Coronary artery (tissue), 2 donors: ENCODE data around the gene DES.

ENCODE experiments used
- DNase-seq: peaks from one replicate; pipeline ENCODE4 v3.0.0-alpha.2; 2017; ENCODE audit warnings: low spot score
- H3K27ac ChIP-seq, 2 donors: fragments of 200-600 bp; sonication (generic); one replicate each; pipeline ENCODE4 v1.5.1; 2016 to 2019
- H3K4me3 ChIP-seq: fragments of 200-600 bp; sonication (generic); 2 replicates; pipeline ENCODE4 v1.5.1; 2016; ENCODE audit warnings: mild to moderate bottlenecking, moderate library complexity
- TF ChIP-seq, protein P1 (sequence below): fragments of 200-600 bp; sonication (generic); IDR thresholded peaks from one replicate; pipeline ENCODE4 v1.5.1; 2019; ENCODE audit warnings: antibody characterized with exemption

DES gene

GRCh38 chr2:219469186-219469724, 51.1 kb downstream of the DES start:
- TF ChIP-seq, protein P1, sequence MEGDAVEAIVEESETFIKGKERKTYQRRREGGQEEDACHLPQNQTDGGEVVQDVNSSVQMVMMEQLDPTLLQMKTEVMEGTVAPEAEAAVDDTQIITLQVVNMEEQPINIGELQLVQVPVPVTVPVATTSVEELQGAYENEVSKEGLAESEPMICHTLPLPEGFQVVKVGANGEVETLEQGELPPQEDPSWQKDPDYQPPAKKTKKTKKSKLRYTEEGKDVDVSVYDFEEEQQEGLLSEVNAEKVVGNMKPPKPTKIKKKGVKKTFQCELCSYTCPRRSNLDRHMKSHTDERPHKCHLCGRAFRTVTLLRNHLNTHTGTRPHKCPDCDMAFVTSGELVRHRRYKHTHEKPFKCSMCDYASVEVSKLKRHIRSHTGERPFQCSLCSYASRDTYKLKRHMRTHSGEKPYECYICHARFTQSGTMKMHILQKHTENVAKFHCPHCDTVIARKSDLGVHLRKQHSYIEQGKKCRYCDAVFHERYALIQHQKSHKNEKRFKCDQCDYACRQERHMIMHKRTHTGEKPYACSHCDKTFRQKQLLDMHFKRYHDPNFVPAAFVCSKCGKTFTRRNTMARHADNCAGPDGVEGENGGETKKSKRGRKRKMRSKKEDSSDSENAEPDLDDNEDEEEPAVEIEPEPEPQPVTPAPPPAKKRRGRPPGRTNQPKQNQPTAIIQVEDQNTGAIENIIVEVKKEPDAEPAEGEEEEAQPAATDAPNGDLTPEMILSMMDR, result no peak
- peak overlapping the region; percentile 2 to 78 for H3K27ac ChIP-seq

GRCh38 chr2:219470429-219470828, 52.3 kb downstream of the DES start:
- H3K27ac ChIP-seq, result peak overlapping the region in 1 of 2 donors; percentile 78
- no peak overlapping the region for H3K4me3 ChIP-seq
- TF ChIP-seq, protein P1, result no peak
- no peak for DNase-seq

More at GRCh38 chr2:219469186-219469724, 51.1 kb downstream of the DES start:
- H3K4me3 ChIP-seq, result no peak overlapping the region
- DNase-seq, result no peak

- peak overlapping the region; percentile 7 to 78 for H3K27ac ChIP-seq
- TF ChIP-seq, protein P1, result no peak
- H3K4me3 ChIP-seq, result no peak overlapping the region
- DNase-seq, result no peak
Measured at GRCh38 chr2:219471476-219472371, 53.5 kb downstream of the DES start.

- Histone ChIP-seq H3K4me3 (no peak overlapping the region), H3K27ac (peak overlapping the region; percentile 7 to 78)
- TF ChIP-seq, protein P1, result no peak
- DNase-seq, result no peak
Measured at GRCh38 chr2:219472629-219473187, 54.5 kb downstream of the DES start.

DNA sequence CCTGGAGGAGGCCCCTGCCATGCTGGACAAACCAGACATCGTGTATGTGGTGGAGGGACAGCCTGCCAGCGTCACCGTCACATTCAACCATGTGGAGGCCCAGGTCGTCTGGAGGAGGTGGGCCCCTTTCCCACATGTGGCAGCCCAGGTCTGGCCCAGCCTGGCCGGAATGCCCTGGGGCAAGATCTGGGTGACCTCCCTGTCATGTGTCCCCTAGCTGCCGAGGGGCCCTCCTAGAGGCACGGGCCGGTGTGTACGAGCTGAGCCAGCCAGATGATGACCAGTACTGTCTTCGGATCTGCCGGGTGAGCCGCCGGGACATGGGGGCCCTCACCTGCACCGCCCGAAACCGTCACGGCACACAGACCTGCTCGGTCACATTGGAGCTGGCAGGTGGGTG, 55.3 kb downstream of the DES start:
- Histone ChIP-seq H3K4me3 (no peak overlapping the region), H3K27ac (peak overlapping the region; percentile 7 to 78)
- no peak for DNase-seq
- TF ChIP-seq, protein P1, result no peak

- TF ChIP-seq, protein P1, result no peak
- H3K27ac ChIP-seq, result peak overlapping the region; percentile 52 to 78
- DNase-seq, result no peak
- H3K4me3 ChIP-seq, result no peak overlapping the region
Measured at GRCh38 chr2:219474285-219475060, 56.3 kb downstream of the DES start.
